OCI-LY3 (cell line): Measurements from ENCODE around the gene GP1BA.

Source experiments
- H2AFZ ChIP-seq: fragments of 200-600, 300-600 bp; shearing (Covaris generic); 2 replicates; pipeline ENCODE4 v1.6.0; 2014; ENCODE audit warnings: antibody characterized with exemption, low read depth, low read length
- H3K27ac ChIP-seq: fragments of 200-600, 300-600 bp; sonication (generic); 2 replicates; pipeline ENCODE4 v1.5.1; 2014; ENCODE audit warnings: mild to moderate bottlenecking, low read length, moderate library complexity, mixed read lengths
- H3K27me3 ChIP-seq: fragments of 200-600, 300-600 bp; sonication (generic); 2 replicates; pipeline ENCODE4 v1.6.1; 2014; ENCODE audit warnings: low read depth, low read length, mixed read lengths
- H3K36me3 ChIP-seq: fragments of 200-600, 300-600 bp; sonication (generic); replicated peaks from 2 replicates; pipeline ENCODE3; 2014; ENCODE audit warnings: low read depth, low read length, mixed read lengths
- H3K4me1 ChIP-seq: fragments of 300-600, 200-600 bp; sonication (generic); 2 replicates; pipeline ENCODE4 v1.6.1; 2014; ENCODE audit warnings: low read length, mixed read lengths
- H3K4me2 ChIP-seq: fragments of 200-600, 300-600 bp; sonication (generic); 2 replicates; pipeline ENCODE4 v1.6.1; 2014; ENCODE audit warnings: low read length, mixed read lengths
- H3K4me3 ChIP-seq: fragments of 300-600, 200-600 bp; sonication (generic); 2 replicates; pipeline ENCODE4 v1.5.1; 2014; ENCODE audit warnings: antibody characterized with exemption, mild to moderate bottlenecking, low read length, moderate library complexity
- H3K79me2 ChIP-seq: fragments of 300-600, 200-600 bp; shearing (Covaris generic); 2 replicates; pipeline ENCODE4 v1.6.1; 2014; ENCODE audit warnings: mild to moderate bottlenecking, low read length, mixed read lengths
- H3K9ac ChIP-seq: fragments of 300-600, 200-600 bp; shearing (Covaris generic); 2 replicates; pipeline ENCODE4 v1.6.0; 2014; ENCODE audit warnings: mild to moderate bottlenecking, low read length, moderate library complexity
- H3K9me3 ChIP-seq: fragments of 200-600, 300-600 bp; shearing (Covaris generic); 2 replicates; pipeline ENCODE4 v1.6.1; 2014; ENCODE audit warnings: low read length, mixed read lengths; ENCODE audit not compliant: insufficient read depth
- H4K20me1 ChIP-seq: fragments of 200-600, 300-600 bp; sonication (generic); 2 replicates; pipeline ENCODE4 v1.6.1; 2016; ENCODE audit warnings: low read length, mixed read lengths; ENCODE audit not compliant: insufficient read depth
- EZH2phosphoT487 ChIP-seq: fragments of 200-600 bp; shearing (Covaris generic); IDR thresholded peaks from 2 replicates; pipeline ENCODE4 v1.6.1; 2018; ENCODE audit warnings: antibody characterized with exemption, mixed run types, low read depth
- TF ChIP-seq, protein P1 (sequence below): fragments of 200-600, 300-600 bp; sonication (generic); IDR thresholded peaks from 2 replicates; pipeline ENCODE4 v1.5.1; 2014; ENCODE audit warnings: antibody characterized with exemption, low read length, low read depth

Gene GP1BA

DNA sequence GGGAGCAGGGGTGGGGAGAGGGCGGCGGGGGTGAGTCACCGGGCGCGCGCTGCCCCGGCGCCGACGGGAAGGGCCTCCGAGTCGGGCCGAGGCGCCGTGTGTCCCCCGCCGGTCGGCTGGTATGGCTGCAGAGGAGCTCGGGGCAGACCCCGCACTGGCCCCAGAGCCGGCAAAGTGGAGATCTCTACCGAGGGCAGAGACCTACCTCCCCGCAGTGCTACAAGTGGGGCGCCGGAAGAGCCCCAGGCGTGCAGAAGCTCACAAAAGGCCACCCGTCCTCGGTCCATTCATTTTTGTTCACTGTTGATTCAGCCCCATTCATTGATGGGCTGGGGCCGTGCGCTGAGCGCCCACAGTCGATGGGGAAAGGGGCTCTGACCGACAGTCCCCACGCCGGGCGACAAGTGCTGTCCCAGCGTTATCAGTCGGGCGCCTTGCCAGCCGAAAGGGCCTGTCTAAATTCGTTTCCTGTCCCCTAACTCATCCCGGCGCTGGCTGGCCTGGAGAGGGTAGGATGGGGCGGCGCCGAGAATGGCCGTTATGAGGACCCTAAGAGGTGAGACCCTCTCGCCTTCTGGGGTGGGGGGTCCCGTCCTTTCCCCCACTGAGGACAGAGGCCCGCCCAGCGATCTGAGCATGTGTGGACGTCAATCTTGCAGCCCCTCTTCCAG, 18.1 kb downstream of the GP1BA start:
- Histone ChIP-seq H3K27me3 (no peaks in the 10 kb centered on the region), H3K4me1 (peaks cover 25% of the 10 kb centered on the region), H3K9me3 (no peaks in the 10 kb centered on the region), H3K9ac (peak overlapping the region; percentile 100), H4K20me1 (peaks cover 16% of the 10 kb centered on the region), H3K79me2 (peaks cover 51% of the 10 kb centered on the region), H3K27ac (peak overlapping the region; percentile 100), H3K4me3 (peak overlapping the region; percentile 99), H3K4me2 (peak overlapping the region; percentile 89), H3K36me3 (peaks cover 29% of the 10 kb centered on the region), H2AFZ (no peak overlapping the region)
- TF ChIP-seq, protein P1, sequence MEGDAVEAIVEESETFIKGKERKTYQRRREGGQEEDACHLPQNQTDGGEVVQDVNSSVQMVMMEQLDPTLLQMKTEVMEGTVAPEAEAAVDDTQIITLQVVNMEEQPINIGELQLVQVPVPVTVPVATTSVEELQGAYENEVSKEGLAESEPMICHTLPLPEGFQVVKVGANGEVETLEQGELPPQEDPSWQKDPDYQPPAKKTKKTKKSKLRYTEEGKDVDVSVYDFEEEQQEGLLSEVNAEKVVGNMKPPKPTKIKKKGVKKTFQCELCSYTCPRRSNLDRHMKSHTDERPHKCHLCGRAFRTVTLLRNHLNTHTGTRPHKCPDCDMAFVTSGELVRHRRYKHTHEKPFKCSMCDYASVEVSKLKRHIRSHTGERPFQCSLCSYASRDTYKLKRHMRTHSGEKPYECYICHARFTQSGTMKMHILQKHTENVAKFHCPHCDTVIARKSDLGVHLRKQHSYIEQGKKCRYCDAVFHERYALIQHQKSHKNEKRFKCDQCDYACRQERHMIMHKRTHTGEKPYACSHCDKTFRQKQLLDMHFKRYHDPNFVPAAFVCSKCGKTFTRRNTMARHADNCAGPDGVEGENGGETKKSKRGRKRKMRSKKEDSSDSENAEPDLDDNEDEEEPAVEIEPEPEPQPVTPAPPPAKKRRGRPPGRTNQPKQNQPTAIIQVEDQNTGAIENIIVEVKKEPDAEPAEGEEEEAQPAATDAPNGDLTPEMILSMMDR = no peak
- no peak for TF ChIP-seq EZH2phosphoT487

DNA sequence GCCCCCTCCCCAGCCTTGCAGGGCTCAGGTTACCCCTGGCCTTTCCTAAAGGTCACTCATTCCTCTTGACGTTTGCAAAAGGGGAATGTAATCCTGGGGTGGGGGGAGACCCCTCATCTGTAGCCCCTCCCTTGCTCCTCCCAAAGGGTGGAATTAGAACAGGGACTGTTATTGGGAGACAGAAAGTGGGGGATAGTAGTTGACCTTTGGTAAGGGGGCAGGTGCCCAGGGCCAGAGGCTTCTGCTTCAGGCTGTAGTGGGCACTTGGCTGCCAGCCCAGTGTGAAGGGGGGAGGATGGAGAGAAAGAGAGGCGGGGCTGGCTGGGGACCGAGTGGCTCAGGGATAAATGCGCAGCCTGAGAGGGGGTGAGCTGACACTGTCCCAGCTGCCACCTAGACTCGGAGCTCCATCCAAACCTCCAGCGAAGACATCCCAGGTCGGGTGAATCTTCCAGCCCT, 18.7 kb downstream of the GP1BA start, which contains the start of gene ENO3:
TSS of gene ENO3 (plus strand) at position 374 of the 459 bp plus-strand sequence. CDS start 711 bp downstream, outside the sequence.
- Histone ChIP-seq H3K27me3 (no peaks in the 10 kb centered on the region), H3K27ac (peak within 1 kb of the TSS; percentile 100), H4K20me1 (peaks cover 11% of the 10 kb centered on the region; the same call in 1 of the 2 replicates), H3K9ac (peak within 1 kb of the TSS; percentile 100), H3K4me2 (peak within 1 kb of the TSS; percentile 89), H3K79me2 (peaks cover 45% of the 10 kb centered on the region), H3K9me3 (no peaks in the 10 kb centered on the region), H3K4me3 (peak within 1 kb of the TSS; percentile 99), H3K4me1 (peaks cover 19% of the 10 kb centered on the region), H2AFZ (no peak within 1 kb of the TSS), H3K36me3 (peaks cover 23% of the 10 kb centered on the region)
- TF ChIP-seq EZH2phosphoT487 = no peak
- TF ChIP-seq, protein P1 = no peak

GRCh38 chr17:4951486-4951885, 19.4 kb downstream of the GP1BA start:
- Histone ChIP-seq H3K4me1 (peaks cover 14% of the 10 kb centered on the region), H3K9me3 (no peaks in the 10 kb centered on the region), H3K36me3 (peaks cover 16% of the 10 kb centered on the region), H4K20me1 (peaks cover 4% of the 10 kb centered on the region; the same call in 1 of the 2 replicates), H2AFZ (no peak overlapping the region), H3K4me2 (peak overlapping the region; percentile 89), H3K27ac (peak overlapping the region; percentile 100), H3K27me3 (no peaks in the 10 kb centered on the region), H3K79me2 (peaks cover 38% of the 10 kb centered on the region), H3K4me3 (peak overlapping the region; percentile 99), H3K9ac (peak overlapping the region; percentile 100)
- no peak for TF ChIP-seq EZH2phosphoT487
- TF ChIP-seq, protein P1 = no peak

DNA sequence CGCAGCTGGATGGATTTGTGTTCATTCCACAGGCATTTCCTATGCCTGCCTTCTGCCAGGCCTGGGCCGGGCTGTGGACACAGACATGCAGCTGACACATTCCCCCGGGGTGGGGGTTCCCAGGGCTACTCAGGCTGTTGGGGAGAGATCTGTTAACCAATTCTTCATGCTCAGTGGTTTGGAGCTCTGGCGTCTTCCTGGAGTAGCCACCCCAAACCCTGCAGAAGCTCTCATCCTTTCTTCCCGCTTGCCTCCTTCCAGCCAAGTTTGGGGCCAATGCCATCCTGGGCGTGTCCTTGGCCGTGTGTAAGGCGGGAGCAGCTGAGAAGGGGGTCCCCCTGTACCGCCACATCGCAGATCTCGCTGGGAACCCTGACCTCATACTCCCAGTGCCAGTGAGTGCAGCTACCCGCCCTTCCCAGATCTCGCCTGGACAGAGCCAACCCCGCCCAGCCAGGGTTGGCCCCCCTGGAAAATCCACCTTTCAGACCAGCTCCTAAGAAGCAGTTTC, 21.4 kb downstream of the GP1BA start:
- Histone ChIP-seq H3K9ac (no peak overlapping the region), H2AFZ (no peak overlapping the region), H3K27ac (no peak overlapping the region)

More for the DNA sequence above, 21.4 kb downstream of the GP1BA start:
- Histone ChIP-seq H3K4me2 (no peak overlapping the region), H3K9me3 (no peaks in the 10 kb centered on the region), H3K79me2 (peaks cover 19% of the 10 kb centered on the region; the same call in 1 of the 2 replicates), H3K4me1 (peaks cover 14% of the 10 kb centered on the region), H3K36me3 (no peaks in the 10 kb centered on the region), H4K20me1 (no peaks in the 10 kb centered on the region), H3K4me3 (no peak overlapping the region), H3K27me3 (no peaks in the 10 kb centered on the region)
- TF ChIP-seq EZH2phosphoT487 = no peak
- TF ChIP-seq, protein P1 = no peak
